Measurements from ENCODE around the gene RPH3AL.
"Not testable (repeated sequence)": the region's sequence is repeated elsewhere in the genome, so short reads cannot be mapped to it uniquely, and the experiment has no call there.

RPH3AL gene

DNA sequence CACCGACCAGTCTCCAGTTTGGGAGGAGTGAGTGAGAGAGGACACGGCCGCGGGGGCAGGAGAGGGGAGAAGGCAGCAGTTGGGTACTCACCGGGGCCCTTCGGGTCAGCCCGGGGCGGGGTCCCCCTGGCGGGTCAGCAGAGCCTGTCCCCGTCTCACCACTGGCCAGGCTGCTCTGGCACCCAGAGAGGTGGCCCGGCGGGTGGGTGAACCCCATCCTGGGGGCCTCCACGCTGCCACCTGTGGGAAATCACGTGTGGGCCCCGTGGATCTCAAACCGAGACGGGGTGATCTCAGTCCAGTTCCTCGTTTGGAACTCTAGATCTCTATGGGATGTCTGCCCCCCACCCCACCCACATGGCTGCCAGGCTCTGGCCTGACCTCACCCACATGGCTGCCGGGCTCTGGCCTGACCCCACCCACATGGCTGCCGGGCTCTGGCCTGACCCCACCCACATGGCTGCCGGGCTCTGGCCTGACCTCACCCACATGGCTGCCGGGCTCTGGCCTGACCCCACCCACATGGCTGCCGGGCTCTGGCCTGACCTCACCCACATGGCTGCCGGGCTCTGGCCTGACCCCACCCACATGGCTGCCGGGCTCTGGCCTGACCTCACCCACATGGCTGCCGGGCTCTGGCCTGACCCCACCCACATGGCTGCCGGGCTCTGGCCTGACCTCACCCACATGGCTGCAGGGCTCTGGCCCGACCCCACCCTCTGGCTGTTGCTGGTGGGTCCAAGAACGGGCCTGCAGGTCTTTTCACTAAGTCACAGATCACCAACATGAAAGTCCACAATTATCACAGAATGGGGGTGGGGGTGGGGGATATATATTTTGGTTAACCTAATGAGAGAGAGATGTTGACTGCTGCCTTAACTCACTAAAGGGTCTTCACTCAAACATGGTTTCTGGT, 136.8 kb downstream of the RPH3AL start:
- DNase-seq, result not testable (repeated sequence)

DNA sequence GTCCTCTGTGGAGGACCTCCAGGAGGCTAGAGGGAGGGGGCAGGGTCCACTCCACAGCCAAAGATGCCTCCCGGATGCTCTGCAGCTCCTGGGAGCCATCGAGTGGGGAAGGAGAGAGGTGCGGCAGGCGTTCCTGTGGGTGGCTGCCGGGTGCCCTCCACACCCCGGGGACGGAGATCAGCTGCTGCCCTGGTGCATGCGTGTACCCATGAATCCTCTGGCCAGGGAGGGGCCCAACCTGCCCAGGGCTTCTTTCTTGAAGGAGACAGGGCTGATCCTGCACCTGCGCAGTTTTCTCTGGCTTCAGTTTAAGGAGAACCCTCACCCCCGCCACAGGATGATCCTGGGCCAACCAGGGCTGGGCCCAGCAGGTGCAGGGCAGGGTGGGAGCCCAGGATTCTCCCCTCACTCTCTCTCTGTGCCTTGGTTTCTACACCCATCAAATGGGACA, 137.7 kb downstream of the RPH3AL start:
- DNase-seq, result no peak

DNA sequence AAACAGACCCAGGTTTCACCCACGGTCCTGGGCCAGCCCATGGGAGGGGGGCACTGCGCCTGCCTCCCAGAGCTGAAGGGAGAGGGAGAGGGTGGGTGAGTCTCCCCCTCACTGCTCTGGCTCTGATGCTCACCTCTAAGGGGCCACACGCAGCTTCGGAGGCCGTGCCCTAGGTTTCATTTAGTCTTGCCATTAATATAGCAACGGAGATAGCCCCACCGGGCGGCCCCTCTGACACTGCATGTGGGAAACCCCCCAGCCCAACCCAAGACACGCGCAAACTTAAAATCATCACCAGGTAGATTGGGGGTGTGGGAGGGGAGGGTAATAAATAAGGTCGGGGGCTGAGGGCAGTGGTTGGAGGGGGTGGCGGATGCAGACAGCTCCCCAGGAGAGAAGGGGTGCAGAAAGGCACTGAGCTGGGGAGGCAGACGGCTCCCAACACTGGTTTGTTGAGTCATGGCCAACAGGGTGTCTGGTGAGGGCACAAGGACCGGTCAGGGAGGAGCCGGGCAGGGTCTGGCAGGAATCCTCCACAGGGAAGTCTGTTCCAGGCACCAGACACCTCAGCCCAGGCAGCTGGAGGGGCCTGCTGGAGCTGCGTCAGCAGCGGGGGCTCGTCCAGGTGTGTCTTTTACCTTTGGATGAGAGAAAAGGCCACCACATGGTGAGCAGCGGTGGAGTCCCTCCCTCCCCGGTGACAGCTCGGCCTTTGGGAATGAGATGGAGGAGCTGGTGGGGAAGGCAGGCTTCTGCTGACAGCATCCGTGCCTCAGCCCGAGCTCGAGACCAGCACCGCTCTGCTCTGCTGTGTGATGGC, 139.1 kb downstream of the RPH3AL start:
- no peak for DNase-seq

DNA sequence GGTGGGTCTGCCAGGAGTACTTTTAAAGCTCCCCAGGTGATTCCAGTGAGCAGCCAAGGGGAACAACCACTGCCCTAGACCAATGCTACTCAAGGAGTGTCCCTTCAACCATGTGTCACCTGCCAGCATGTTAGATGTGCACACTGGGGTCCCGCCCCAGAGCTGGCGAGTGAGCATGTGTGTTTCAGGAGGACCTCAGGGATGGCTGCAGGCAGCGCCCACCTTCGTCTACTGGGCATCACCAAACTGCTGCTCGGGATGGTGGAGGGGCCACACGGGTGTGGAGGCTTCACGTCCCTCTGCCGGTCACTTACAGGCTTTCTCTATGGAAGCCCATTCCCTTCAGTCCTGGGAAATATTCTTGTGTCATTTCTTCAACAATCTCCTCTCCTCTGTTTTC, 142.2 kb downstream of the RPH3AL start:
- DNase-seq, result no peak

DNA sequence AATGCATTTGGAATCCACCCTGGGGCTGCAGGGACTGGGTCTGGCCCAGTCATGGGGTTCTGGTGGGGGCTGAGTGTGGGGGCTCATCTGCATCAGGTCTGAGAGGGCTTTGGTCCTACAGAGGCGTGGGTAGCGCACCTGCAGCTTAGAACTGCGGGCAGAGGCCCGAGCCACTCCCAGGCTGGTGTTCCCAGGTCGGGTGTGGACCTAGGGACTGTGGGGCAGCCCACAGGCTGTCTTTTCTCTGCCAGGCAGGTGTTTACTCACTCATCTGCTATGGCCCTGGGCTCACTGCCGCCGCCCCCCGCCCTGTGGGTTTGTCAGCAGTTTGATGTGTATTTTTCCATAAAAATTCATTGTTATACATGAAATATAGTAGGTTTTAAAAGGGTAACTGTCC, 144.2 kb downstream of the RPH3AL start:
- no peak for DNase-seq

DNA sequence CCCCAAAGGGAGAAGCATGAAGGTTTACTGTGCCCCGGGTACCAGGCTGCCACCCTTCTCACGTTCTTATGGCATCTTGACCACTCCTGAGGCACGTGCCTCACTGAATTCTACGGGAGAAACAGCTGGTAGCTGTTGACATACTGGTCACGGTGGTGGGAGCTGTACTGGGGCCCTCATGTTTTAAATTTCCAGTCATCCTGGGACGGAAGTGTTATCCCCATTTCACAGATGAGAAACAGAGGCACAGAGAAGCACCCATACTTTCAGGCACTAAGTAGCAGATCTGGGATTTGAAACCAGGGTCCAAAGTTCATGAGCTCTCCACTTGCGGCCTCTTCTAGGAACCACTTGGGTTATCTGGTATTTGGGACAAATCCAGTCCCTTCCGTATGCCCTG, 144.8 kb downstream of the RPH3AL start:
- DNase-seq, result no peak

DNA sequence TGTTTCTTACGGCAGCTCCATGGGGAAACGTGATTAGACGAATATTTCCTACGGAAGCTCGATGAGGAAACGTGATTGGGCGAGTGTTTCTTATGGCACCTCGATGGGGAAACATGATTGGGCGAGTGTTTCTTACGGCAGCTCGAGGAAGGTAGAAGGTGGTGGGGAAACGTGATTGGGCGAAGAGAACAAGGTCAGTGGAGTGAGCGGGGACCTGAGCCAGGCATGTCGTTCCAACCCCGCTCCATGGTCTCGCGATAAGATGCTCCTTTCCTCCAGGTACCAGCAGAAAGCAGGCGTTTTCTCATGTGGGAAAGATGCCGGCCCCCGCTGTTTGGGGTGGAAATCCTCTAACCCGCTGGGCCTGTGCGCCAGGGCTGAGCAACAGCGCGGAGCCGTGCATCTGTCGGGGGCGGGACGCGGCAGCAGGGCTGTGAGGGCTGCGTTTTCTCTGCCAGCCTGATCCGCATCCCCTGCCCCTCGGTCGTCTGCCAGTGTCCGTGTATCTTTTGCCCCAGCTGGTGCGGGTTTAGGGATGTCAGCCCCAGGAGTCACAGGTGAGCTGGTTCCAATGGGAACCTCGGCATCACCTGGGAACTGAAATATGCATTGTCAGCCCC, 145.6 kb downstream of the RPH3AL start:
- DNase-seq, result no peak

DNA sequence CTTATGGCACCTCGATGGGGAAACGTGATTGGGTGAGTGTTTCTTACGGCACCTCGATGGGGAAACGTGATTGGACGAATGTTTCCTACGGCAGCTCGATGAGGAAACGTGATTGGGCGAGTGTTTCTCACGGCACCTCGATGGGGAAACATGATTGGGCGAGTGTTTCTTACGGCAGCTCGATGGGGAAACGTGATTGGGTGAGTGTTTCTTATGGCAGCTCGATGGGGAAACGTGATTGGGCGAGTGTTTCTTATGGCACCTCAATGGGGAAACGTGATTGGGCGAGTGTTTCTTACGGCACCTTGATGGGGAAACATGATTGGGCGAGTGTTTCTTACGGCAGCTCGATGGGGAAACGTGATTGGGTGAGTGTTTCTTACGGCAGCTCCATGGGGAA, 146.1 kb downstream of the RPH3AL start:
- not testable (repeated sequence) for DNase-seq

DNA sequence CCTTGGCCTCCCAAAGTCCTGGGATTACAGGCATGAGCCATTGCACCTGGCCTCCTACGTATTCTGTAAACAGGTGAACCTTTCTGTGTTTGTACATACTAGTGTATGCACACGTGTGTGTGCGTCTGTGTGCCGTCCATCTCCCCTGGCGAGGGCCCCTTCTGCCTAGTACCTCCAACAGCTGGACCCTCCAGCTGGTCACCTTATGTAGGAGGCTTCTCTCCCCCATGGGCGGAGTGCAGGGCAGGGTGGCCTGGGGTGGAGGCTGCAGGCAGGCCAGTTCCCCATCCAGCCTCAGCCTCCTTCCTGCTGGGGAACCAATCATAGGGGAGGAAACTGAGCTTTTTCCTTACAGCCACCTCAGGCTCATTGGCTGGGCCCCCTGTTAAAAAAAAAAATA, 146.8 kb downstream of the RPH3AL start:
- no peak for DNase-seq

DNA sequence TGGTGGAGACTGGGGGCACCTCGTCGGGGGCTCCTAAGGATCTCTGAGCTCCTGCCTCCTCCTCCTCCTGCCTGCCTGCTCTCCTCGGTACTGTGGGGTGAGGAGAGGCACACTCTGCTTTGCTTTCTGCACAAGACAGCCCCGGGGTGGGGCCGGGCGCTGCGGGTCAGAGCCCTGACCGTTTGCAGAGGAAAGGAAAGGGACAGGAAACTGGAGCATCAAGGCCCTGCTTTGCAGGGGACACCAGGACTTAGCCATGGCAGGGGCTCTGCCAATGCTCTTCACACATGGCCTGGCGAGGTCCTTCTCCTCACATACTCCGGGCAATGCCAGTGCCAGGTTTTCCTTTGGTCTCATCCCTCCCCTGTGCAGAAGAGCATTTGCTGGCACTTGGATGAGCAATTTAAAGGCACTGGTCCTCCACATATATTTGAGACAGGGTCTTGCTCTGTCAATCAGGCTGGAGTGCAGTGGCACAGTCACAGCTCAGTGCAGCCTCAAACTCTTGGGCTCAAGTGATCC, 147.4 kb downstream of the RPH3AL start:
- no peak for DNase-seq

DNA sequence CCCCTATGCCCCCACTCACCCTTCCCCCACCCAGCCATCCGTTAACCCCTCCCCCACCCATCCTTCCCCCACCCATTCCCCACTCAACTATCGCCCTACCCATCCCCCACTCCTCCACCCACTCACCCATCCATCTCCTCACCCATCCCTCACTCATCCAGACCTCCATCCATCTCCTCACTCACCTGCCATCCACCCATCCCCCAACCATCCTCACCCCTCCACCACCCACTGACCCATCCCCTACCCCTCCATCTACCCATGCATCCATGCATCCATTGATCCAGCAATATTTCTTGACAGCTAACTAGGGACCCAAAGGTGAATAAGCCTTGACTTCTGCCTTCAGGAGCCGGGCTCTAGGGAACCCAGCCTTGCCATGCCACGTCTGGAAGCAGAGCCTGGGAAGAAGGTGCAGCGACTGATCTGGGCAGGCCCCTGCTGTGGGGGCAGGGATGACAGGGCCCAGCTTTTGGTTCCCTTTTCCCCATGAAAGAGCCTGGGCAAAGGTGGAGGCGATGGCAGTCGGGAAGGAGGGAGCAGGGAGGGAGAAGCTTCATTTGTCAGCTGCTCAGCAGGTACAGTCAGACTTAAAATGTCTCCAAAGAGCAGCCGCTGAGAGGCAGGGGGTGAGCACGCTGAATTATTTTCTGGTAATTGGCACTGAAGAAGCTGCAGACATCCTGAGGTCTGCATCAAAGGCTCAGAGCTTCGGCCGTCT, 148.0 kb downstream of the RPH3AL start:
- no peak for DNase-seq

DNA sequence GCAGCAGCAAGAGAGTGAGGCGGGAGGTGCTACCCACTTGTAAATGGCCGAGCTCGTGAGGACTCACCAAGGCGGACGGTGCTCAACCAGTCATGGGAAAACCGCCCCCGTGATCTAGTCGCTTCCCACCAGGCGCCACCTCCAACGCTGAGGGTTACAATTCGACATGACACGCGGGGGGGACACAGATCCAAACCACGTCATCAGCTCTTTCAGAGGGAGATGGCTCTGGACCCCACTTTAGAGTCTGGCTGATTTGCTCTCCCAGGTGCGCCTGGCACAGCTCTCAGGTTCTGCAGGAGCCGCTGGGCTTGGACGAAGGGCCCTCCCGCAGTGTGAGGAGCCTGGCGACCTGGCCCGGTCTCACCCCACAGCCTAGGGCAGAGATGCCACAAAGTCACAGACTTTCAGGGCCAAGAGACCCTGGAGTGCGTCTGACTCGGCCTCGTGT, 150.1 kb downstream of the RPH3AL start:
- no peak for DNase-seq

DNA sequence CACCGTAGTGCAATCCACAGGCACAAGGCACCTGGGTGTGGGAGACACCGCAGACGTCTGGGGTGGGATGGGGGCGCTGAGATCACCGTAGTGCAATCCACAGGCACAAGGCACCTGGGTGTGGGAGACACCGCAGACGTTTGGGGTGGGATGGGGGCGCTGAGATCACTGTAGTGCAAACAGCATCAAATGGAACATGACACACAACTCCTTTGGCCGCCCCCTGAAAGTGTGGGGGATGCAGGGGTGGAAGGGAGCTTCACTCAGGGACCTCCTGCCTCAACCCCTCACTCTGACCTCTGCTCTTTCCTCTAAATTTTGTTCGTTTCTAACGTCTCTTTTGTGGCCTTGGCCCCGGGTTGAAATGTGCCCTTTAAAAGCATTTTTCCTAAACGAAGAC, 150.9 kb downstream of the RPH3AL start:
- not testable (repeated sequence) for DNase-seq

DNA sequence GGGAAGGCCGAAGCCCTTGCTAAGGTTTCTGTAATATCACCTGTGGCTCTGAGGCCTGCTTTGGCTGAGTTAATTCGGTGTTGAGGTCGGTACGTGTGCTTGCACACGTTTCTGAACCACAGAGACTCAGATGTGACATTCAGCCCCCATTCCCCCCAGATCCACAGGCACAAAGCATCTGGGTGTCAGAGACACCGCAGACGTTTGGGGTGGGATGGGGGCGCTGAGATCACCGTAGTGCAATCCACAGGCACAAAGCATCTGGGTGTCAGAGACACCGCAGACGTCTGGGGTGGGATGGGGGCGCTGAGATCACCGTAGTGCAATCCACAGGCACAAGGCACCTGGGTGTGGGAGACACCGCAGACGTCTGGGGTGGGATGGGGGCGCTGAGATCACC, 151.3 kb downstream of the RPH3AL start:
- not testable (repeated sequence) for DNase-seq

DNA sequence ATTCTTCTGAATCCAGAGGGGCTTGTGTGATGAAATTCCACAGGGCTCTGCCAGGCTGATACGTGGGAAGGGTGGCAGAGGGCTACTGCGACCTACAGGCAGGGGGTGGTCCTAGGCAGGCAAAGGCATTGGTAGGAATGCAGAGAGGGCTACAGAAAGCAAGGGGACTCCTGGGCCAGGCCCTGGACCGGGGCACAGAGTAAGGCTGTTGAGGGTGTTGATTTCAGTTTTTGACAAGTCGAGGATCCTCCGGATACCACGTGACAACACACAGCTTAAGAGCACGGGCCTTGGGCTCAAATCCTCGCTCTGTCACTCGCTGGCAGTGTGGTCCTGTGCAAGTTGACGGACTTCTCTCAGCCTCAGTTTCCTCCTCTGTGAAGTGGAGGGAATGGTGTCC, 152.0 kb downstream of the RPH3AL start:
- no peak for DNase-seq

DNA sequence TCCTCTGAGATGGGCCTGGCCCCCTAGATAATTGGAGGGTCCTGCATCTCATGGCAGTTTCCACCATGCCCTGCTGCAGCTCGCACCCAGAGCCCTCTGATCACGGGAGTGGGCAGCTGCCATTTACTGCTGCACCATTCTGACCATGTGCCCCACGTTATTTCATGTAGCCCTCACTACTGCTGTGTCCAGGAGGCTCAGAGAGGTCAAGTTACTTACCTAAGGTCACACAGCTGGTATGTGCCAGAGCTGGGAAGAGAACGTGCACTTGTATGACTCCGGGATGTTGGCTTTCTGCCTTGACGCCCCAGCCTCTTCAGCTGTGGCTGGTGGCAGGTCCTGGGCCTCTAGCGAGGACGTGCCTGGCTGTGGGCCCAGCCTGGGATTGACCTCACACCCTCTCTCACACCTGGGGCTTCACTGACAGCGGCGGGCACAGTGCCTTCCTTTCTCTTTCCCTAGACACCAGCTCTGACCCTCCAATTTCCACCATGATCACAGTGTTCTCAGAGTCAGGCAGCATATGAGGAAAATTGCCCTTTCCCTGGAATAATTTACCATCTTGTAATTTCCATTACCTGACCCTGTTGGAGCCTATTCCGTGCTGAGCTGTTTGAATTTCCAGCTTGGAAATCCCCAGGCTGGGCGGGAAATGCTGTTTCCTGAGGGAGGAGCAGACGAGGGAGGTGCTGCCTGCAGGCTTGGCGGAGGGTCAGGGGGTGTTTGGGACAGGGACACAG, 152.6 kb downstream of the RPH3AL start:
- no peak for DNase-seq

DNA sequence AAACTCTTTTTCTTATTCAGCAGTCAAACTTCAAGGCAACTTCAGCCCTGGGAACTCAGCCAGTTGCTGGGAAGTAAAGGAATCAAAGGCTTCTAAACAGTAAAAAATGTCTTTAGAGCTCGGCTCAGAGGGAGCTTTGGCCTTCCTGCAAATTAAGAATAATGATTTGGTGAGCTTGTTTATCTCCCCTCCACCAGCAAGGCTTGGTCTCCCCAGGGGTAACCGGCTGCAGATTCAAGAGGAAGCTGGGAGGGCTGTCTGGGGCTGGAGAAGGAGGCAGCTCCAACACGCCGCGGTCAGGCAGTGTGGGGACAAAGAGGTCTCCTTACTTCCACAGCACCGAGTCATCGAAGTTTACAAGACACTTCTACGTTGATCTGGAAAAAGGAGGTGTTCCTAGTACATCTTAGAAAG, 153.4 kb downstream of the RPH3AL start:
- no peak for DNase-seq

DNA sequence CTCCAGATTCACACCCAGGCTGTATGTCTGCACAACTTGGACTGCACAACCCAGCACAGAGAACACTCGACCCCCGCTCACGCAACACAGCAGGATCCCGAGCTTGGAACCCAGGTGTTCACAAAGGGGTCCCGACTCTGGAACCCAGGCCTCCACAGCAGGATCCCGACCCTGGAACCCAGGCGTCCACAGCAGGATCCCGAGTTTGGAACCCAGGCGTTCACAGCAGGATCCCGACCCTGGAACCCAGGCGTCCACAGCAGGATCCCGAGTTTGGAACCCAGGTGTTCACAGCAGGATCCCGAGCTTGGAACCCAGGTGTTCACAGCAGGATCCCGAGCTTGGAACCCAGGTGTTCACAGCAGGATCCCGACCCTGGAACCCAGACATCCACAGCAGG, 154.4 kb downstream of the RPH3AL start:
- DNase-seq, result not testable (repeated sequence)

DNA sequence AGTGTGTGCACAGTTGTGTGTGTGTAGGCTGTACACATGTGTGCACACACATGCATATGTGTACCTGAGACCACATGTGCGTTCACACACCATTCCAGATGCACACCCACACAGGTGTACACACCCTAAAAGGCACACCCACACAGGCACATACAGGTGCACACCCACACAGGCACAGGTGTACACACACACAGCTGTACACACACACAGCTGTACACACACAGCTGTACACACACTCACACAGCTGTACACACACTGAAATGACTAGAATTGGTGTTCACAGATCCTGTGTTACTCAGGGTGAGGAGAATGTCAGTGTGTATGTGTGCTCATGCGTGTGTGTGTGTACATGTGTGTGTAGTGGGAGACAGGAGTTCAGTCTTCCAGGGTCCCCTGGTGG, 155.3 kb downstream of the RPH3AL start:
- DNase-seq, result no peak

DNA sequence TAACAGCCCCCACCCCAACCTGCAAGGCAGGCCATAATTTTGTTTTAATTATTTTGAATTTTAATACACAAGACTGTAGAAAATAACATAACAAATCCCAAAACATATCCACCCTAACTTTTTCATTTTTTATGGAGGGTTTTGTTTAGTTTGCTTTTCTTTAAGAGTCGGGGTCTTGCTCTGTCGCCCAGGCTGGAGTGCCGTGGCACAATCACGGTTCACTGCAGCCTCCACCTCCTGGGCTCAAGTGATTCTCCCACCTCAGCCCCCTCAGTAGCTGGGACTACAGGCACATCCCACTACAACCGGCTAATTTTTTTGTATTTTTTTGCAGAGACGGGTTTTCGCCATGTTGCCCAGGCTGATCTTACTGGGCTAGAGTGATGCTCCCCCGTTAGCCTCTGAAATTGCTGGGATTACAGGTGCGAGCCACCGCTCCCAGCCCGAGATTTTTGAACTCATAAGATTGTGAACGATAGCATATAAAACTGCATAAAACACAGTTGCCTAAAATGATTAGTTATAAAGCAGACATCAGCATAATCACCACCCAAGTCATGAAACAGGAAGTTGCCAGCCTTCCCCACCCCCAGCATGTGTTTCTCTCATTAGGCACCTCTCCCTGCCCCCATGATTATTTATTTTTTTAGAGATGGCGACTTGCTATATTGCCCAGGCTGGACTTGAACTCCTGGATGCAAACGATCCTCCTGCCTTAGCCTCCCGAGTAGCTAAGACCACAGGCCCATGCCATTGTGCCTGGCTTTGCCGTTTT, 157.6 kb downstream of the RPH3AL start:
- no peak for DNase-seq

Measured in NCI-H774 (cell line).